SU-DHL-6 (cell line): ENCODE results near the gene SH3PXD2A.

Source experiments
- EZH2phosphoT487 ChIP-seq: fragments of 200-600 bp; sonication (generic), shearing (Covaris generic); conservative IDR thresholded peaks from 2 replicates; pipeline ENCODE4 v1.6.1; 2018; ENCODE audit warnings: mild to moderate bottlenecking, antibody characterized with exemption, low read length, moderate library complexity, mixed read lengths
- TF ChIP-seq, protein P1 (sequence below): fragments of 200-600 bp; sonication (generic); IDR thresholded peaks from one replicate; pipeline ENCODE4 v1.5.1; 2017; ENCODE audit warnings: antibody characterized with exemption, mild to moderate bottlenecking, low read length, moderate library complexity; ENCODE audit not compliant: insufficient read depth, poor library complexity, severe bottlenecking

GRCh38 chr10:103834436-103835095 is 20.8 kb downstream of the SH3PXD2A start:
- TF ChIP-seq, protein P1, sequence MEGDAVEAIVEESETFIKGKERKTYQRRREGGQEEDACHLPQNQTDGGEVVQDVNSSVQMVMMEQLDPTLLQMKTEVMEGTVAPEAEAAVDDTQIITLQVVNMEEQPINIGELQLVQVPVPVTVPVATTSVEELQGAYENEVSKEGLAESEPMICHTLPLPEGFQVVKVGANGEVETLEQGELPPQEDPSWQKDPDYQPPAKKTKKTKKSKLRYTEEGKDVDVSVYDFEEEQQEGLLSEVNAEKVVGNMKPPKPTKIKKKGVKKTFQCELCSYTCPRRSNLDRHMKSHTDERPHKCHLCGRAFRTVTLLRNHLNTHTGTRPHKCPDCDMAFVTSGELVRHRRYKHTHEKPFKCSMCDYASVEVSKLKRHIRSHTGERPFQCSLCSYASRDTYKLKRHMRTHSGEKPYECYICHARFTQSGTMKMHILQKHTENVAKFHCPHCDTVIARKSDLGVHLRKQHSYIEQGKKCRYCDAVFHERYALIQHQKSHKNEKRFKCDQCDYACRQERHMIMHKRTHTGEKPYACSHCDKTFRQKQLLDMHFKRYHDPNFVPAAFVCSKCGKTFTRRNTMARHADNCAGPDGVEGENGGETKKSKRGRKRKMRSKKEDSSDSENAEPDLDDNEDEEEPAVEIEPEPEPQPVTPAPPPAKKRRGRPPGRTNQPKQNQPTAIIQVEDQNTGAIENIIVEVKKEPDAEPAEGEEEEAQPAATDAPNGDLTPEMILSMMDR, result no peak
- no peak for TF ChIP-seq EZH2phosphoT487
